HEK293 (cell line): ENCODE measurements around the gene PIPOX.

Experiments
- CTCF ChIA-PET: fragments of 350-600 bp; formaldehyde crosslinking; extraction: SDS; loops from one replicate; lab custom pipeline; 2021; ENCODE audit warnings: antibody characterized with exemption; lab: Yijun Ruan, JAX
- POLR2A ChIA-PET: fragments of 300-600 bp; formaldehyde crosslinking; extraction: SDS; loops from one replicate; lab custom pipeline; 2020; ENCODE audit warnings: antibody characterized with exemption, inconsistent platforms; lab: Yijun Ruan, JAX
- H3K27ac ChIP-seq: fragments of 200-500 bp; sonication (Bioruptor generic); 2 replicates; pipeline ENCODE4 v1.5.1; 2014; ENCODE audit warnings: low read depth, low read length, control low read depth, inconsistent platforms; ENCODE audit errors: extremely low read depth
- H3K36me3 ChIP-seq, 2 experiments: fragments of 200-500 bp in 1 of 2; sonication (Bioruptor generic) in 1 of 2; 1 replicate in 1 of 2; 2 replicates in 1 of 2; pipeline ENCODE4 v1.5.1; 2014 to 2017; ENCODE audit warnings: inconsistent platforms in 2 of 2, low read length in 2 of 2; ENCODE audit not compliant: control insufficient read depth in 2 of 2, insufficient read depth in 1 of 2
- H3K4me1 ChIP-seq: fragments of 200-500 bp; sonication (Bioruptor generic); 2 replicates; pipeline ENCODE4 v1.5.1; 2014; ENCODE audit warnings: mild to moderate bottlenecking, low read length, inconsistent platforms; ENCODE audit not compliant: control insufficient read depth, insufficient read depth
- H3K4me3 ChIP-seq: 2 replicates; pipeline ENCODE4 v1.5.1; 2011; ENCODE audit warnings: low read depth, mild to moderate bottlenecking, control low read depth, low read length, moderate library complexity
- H3K9me3 ChIP-seq: fragments of 200-500 bp; sonication (Bioruptor generic); 2 replicates; pipeline ENCODE4 v1.5.1; 2014; ENCODE audit warnings: low read depth, low read length, inconsistent platforms; ENCODE audit not compliant: control insufficient read depth, insufficient read depth
- FEZF1 ChIP-seq: fragments of 450-650 bp; formaldehyde crosslinking; IDR thresholded peaks from 2 replicates; pipeline ENCODE4 v1.5.1; 2016; ENCODE audit warnings: missing biosample characterization, missing genetic modification characterization
- GLIS1 ChIP-seq: fragments of 450-650 bp; formaldehyde crosslinking; IDR thresholded peaks from 2 replicates; pipeline ENCODE4 v1.5.1; 2016; ENCODE audit warnings: missing biosample characterization, missing genetic modification characterization
- KLF10 ChIP-seq: fragments of 450-650 bp; IDR thresholded peaks from 2 replicates; pipeline ENCODE4 v1.5.1; 2018; ENCODE audit warnings: missing biosample characterization, mild to moderate bottlenecking, missing genetic modification characterization
- MZF1 ChIP-seq: fragments of 450-650 bp; formaldehyde crosslinking; IDR thresholded peaks from 2 replicates; pipeline ENCODE4 v1.5.1; 2017; ENCODE audit warnings: missing biosample characterization, missing genetic modification characterization, borderline replicate concordance
- OVOL3 ChIP-seq: fragments of 450-650 bp; formaldehyde crosslinking; IDR thresholded peaks from 2 replicates; pipeline ENCODE4 v1.5.1; 2016; ENCODE audit warnings: missing biosample characterization, missing genetic modification characterization
- WT1 ChIP-seq: fragments of 450-650 bp; formaldehyde crosslinking; IDR thresholded peaks from 2 replicates; pipeline ENCODE4 v1.5.1; 2016; ENCODE audit warnings: missing biosample characterization, missing genetic modification characterization
- ZBTB21 ChIP-seq: fragments of 450-650 bp; formaldehyde crosslinking; IDR thresholded peaks from 2 replicates; pipeline ENCODE4 v1.5.1; 2017; ENCODE audit warnings: missing biosample characterization, missing genetic modification characterization
- ZNF19 ChIP-seq: fragments of 450-650 bp; formaldehyde crosslinking; IDR thresholded peaks from 2 replicates; pipeline ENCODE4; 2016; ENCODE audit warnings: missing biosample characterization, missing genetic modification characterization, low read depth
- ZNF248 ChIP-seq: fragments of 450-650 bp; formaldehyde crosslinking; IDR thresholded peaks from 2 replicates; pipeline ENCODE4 v1.5.1; 2017; ENCODE audit warnings: missing biosample characterization, missing genetic modification characterization
- ZNF292 ChIP-seq: fragments of 450-650 bp; formaldehyde crosslinking; IDR thresholded peaks from 2 replicates; pipeline ENCODE4 v1.5.1; 2016; ENCODE audit warnings: low read depth, missing biosample characterization, missing genetic modification characterization, borderline replicate concordance
- ZNF341 ChIP-seq: fragments of 450-650 bp; formaldehyde crosslinking; IDR thresholded peaks from 2 replicates; pipeline ENCODE4; 2016; ENCODE audit warnings: low read depth, missing biosample characterization, missing genetic modification characterization
- ZNF394 ChIP-seq: fragments of 450-650 bp; formaldehyde crosslinking; IDR thresholded peaks from 2 replicates; pipeline ENCODE4 v1.5.1; 2016; ENCODE audit warnings: missing biosample characterization, missing genetic modification characterization, mild to moderate bottlenecking, moderate library complexity, borderline replicate concordance
- ZNF433 ChIP-seq: fragments of 450-650 bp; formaldehyde crosslinking; IDR thresholded peaks from 2 replicates; pipeline ENCODE4 v1.5.1; 2016; ENCODE audit warnings: missing biosample characterization, missing genetic modification characterization, low read depth
- ZNF510 ChIP-seq: fragments of 450-650 bp; formaldehyde crosslinking; IDR thresholded peaks from 2 replicates; pipeline ENCODE4 v1.5.1; 2018; ENCODE audit warnings: mild to moderate bottlenecking, missing genetic modification characterization, missing biosample characterization; ENCODE audit not compliant: insufficient replicate concordance
- ZNF514 ChIP-seq: fragments of 450-650 bp; formaldehyde crosslinking; IDR thresholded peaks from 2 replicates; pipeline ENCODE4 v1.5.1; 2016; ENCODE audit warnings: missing biosample characterization, missing genetic modification characterization
- ZNF571 ChIP-seq: fragments of 450-650 bp; formaldehyde crosslinking; IDR thresholded peaks from 2 replicates; pipeline ENCODE4 v1.5.0; 2017; ENCODE audit warnings: missing biosample characterization, missing genetic modification characterization
- ZNF600 ChIP-seq: fragments of 450-650 bp; formaldehyde crosslinking; IDR thresholded peaks from 2 replicates; pipeline ENCODE4 v1.5.1; 2016; ENCODE audit warnings: missing biosample characterization, missing genetic modification characterization
- ZNF707 ChIP-seq: fragments of 450-650 bp; formaldehyde crosslinking; IDR thresholded peaks from 2 replicates; pipeline ENCODE4 v1.5.1; 2016; ENCODE audit warnings: missing biosample characterization, missing genetic modification characterization
- ZNF747 ChIP-seq: fragments of 450-650 bp; formaldehyde crosslinking; IDR thresholded peaks from 2 replicates; pipeline ENCODE4 v1.5.1; 2016; ENCODE audit warnings: missing biosample characterization, missing genetic modification characterization
- ZSCAN30 ChIP-seq: fragments of 450-650 bp; IDR thresholded peaks from 2 replicates; pipeline ENCODE4 v1.5.1; 2018; ENCODE audit warnings: missing biosample characterization, mild to moderate bottlenecking, missing genetic modification characterization, moderate library complexity
- TF ChIP-seq, protein P1 (sequence below): fragments of 450-650 bp; formaldehyde crosslinking; IDR thresholded peaks from 2 replicates; pipeline ENCODE4 v1.5.1; 2016; ENCODE audit warnings: missing biosample characterization, missing genetic modification characterization
- TF ChIP-seq, protein P2 (sequence below): fragments of 450-650 bp; formaldehyde crosslinking; IDR thresholded peaks from 2 replicates; pipeline ENCODE4 v1.5.1; 2016; ENCODE audit warnings: missing biosample characterization, missing genetic modification characterization
- TF ChIP-seq, protein P3 (sequence below): fragments of 450-650 bp; formaldehyde crosslinking; conservative IDR thresholded peaks from 2 replicates; pipeline ENCODE4 v1.5.1; 2016; ENCODE audit warnings: low read depth, missing biosample characterization, missing genetic modification characterization
- TF ChIP-seq, protein P4 (sequence below): fragments of 450-650 bp; formaldehyde crosslinking; IDR thresholded peaks from 2 replicates; pipeline ENCODE4 v1.5.1; 2016; ENCODE audit warnings: missing biosample characterization, missing genetic modification characterization
- TF ChIP-seq, protein P5 (sequence below): fragments of 450-650 bp; formaldehyde crosslinking; IDR thresholded peaks from 2 replicates; pipeline ENCODE4 v1.5.1; 2017; ENCODE audit warnings: missing biosample characterization, missing genetic modification characterization

Gene PIPOX

DNA sequence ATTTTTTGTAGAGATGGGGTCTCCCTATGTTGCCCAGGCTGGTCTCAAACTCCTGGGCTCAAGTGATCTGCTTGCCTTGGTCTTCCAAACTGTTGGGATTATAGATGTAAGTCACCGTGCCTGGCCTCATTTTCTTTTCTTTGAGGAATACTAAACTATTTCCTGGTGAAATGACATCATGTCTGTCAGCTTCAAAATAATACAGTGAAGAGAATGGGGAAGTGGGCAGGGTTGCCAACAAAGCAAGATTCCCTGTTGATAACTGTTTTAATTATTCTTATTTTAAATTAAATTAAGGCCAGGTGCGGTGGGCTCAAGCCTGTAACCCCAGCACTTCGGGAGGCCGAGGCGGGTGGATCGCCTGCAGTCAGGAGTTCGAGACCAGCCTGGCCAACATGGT is 21.1 kb downstream of the PIPOX start (continued):
- TF ChIP-seq, protein P1, sequence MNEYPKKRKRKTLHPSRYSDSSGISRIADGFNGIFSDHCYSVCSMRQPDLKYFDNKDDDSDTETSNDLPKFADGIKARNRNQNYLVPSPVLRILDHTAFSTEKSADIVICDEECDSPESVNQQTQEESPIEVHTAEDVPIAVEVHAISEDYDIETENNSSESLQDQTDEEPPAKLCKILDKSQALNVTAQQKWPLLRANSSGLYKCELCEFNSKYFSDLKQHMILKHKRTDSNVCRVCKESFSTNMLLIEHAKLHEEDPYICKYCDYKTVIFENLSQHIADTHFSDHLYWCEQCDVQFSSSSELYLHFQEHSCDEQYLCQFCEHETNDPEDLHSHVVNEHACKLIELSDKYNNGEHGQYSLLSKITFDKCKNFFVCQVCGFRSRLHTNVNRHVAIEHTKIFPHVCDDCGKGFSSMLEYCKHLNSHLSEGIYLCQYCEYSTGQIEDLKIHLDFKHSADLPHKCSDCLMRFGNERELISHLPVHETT (tag by site-specific recombination), result no peak
- TF ChIP-seq KLF10 (no peak), ZNF341 (tag by site-specific recombination) (no peak), WT1 (tag by site-specific recombination) (no peak), FEZF1 (no peak)
- TF ChIP-seq, all 188 proteins: peak for 0

DNA sequence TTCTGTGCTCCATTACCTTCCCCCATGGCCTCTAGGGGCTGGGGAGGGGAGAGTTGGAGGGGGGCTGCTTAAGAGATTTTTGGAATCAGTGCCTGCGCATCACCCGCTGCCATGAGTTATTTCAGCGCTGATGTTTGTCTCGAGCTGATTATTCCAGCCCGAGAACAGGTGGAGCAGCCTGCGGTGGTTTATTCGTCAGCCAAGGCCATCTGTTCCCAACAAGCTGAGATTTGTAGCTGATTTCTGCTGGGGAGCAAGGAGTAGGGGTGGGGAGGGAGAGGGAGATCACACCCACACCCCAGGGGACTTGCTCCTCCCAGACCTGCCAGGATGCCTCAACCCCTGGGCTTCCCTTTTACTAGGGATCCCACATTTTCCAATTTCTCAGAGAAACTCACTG is 23.1 kb downstream of the PIPOX start:
- no peak overlapping the region for H3K4me3 ChIP-seq
- POLR2A ChIA-PET, result no interaction called here
- H3K4me1 ChIP-seq, result no peaks in the 10 kb centered on the region
- H3K36me3 ChIP-seq, result no peaks in the 10 kb centered on the region
- CTCF ChIA-PET, result interaction anchor here (0.9 kb wide), 1 partner anchor 46 kb away, joined by 6 read pairs; no protein-coding TSS in a partner anchor
- H3K27ac ChIP-seq, result no peak overlapping the region
- H3K9me3 ChIP-seq, result no peaks in the 10 kb centered on the region
- no peak for TF ChIP-seq ZNF707
- TF ChIP-seq GLIS1 (tag by site-specific recombination), result 0 out of 2 replicates have a peak, but pooled peaks have one; percentile 20

DNA sequence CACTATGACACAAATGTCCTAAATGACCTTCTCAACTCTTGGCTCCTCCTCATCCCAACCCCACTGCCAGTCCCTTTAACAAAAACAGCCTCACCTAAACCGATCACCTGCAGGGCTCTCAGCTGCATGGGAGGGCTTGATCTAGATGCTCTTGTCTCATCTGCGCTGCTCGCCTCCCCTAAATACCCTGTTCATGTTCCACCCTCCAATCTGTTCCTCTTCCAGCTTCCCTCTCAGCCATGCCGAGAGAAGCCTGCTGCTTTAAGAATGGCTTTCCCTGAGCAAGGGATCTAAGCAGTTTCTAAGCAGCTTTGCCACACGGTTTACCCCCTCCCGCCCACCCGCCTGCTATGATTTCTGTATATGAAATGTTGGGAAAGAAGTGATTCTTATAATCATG is 23.7 kb downstream of the PIPOX start:
- Histone ChIP-seq H3K36me3 (no peaks in the 10 kb centered on the region), H3K9me3 (no peaks in the 10 kb centered on the region), H3K4me1 (no peaks in the 10 kb centered on the region), H3K4me3 (no peak overlapping the region), H3K27ac (no peak overlapping the region)
- ChIA-PET POLR2A (no interaction called here), CTCF (interaction anchor here (1.0 to 1.2 kb wide), 2 partner anchors 50 to 80 kb away, joined by 3 to 5 read pairs; no protein-coding TSS in a partner anchor)
- TF ChIP-seq ZNF433 (tag by site-specific recombination), result no peak
- no peak for TF ChIP-seq ZNF747 (tag by site-specific recombination)
- TF ChIP-seq ZNF19 (tag by site-specific recombination), result no peak
- no peak for TF ChIP-seq ZNF571 (tag by site-specific recombination)
- TF ChIP-seq, protein P2, sequence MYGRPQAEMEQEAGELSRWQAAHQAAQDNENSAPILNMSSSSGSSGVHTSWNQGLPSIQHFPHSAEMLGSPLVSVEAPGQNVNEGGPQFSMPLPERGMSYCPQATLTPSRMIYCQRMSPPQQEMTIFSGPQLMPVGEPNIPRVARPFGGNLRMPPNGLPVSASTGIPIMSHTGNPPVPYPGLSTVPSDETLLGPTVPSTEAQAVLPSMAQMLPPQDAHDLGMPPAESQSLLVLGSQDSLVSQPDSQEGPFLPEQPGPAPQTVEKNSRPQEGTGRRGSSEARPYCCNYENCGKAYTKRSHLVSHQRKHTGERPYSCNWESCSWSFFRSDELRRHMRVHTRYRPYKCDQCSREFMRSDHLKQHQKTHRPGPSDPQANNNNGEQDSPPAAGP (tag by site-specific recombination), result no peak
- TF ChIP-seq ZNF292 (tag by site-specific recombination), result no peak
- TF ChIP-seq MZF1 (tag by site-specific recombination), result no peak
- no peak for TF ChIP-seq WT1 (tag by site-specific recombination)
- no peak for TF ChIP-seq ZBTB21 (tag by site-specific recombination)
- TF ChIP-seq, protein P3, sequence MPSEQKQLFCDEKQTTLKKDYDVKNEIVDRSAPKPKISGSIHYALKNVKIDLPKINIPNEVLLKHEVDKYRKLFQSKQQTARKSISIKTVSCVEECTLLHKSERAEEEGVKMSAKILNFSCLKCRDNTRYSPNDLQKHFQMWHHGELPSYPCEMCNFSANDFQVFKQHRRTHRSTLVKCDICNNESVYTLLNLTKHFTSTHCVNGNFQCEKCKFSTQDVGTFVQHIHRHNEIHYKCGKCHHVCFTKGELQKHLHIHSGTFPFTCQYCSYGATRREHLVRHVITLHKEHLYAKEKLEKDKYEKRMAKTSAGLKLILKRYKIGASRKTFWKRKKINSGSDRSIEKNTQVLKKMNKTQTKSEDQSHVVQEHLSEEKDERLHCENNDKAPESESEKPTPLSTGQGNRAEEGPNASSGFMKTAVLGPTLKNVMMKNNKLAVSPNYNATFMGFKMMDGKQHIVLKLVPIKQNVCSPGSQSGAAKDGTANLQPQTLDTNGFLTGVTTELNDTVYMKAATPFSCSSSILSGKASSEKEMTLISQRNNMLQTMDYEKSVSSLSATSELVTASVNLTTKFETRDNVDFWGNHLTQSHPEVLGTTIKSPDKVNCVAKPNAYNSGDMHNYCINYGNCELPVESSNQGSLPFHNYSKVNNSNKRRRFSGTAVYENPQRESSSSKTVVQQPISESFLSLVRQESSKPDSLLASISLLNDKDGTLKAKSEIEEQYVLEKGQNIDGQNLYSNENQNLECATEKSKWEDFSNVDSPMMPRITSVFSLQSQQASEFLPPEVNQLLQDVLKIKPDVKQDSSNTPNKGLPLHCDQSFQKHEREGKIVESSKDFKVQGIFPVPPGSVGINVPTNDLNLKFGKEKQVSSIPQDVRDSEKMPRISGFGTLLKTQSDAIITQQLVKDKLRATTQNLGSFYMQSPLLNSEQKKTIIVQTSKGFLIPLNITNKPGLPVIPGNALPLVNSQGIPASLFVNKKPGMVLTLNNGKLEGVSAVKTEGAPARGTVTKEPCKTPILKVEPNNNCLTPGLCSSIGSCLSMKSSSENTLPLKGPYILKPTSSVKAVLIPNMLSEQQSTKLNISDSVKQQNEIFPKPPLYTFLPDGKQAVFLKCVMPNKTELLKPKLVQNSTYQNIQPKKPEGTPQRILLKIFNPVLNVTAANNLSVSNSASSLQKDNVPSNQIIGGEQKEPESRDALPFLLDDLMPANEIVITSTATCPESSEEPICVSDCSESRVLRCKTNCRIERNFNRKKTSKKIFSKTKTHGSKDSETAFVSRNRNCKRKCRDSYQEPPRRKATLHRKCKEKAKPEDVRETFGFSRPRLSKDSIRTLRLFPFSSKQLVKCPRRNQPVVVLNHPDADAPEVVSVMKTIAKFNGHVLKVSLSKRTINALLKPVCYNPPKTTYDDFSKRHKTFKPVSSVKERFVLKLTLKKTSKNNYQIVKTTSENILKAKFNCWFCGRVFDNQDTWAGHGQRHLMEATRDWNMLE (tag by site-specific recombination), result no peak
- TF ChIP-seq ZNF600 (tag by site-specific recombination), result no peak
- TF ChIP-seq, protein P4, sequence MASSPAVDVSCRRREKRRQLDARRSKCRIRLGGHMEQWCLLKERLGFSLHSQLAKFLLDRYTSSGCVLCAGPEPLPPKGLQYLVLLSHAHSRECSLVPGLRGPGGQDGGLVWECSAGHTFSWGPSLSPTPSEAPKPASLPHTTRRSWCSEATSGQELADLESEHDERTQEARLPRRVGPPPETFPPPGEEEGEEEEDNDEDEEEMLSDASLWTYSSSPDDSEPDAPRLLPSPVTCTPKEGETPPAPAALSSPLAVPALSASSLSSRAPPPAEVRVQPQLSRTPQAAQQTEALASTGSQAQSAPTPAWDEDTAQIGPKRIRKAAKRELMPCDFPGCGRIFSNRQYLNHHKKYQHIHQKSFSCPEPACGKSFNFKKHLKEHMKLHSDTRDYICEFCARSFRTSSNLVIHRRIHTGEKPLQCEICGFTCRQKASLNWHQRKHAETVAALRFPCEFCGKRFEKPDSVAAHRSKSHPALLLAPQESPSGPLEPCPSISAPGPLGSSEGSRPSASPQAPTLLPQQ (tag by site-specific recombination), result no peak
- no peak for TF ChIP-seq ZNF248 (tag by site-specific recombination)
- TF ChIP-seq, protein P5, sequence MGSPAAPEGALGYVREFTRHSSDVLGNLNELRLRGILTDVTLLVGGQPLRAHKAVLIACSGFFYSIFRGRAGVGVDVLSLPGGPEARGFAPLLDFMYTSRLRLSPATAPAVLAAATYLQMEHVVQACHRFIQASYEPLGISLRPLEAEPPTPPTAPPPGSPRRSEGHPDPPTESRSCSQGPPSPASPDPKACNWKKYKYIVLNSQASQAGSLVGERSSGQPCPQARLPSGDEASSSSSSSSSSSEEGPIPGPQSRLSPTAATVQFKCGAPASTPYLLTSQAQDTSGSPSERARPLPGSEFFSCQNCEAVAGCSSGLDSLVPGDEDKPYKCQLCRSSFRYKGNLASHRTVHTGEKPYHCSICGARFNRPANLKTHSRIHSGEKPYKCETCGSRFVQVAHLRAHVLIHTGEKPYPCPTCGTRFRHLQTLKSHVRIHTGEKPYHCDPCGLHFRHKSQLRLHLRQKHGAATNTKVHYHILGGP (tag by site-specific recombination), result no peak
- TF ChIP-seq ZNF510 (tag by site-specific recombination), result no peak
- TF ChIP-seq ZNF394 (tag by site-specific recombination), result no peak
- TF ChIP-seq ZNF514, result no peak
- no peak for TF ChIP-seq OVOL3 (tag by site-specific recombination)
- no peak for TF ChIP-seq ZSCAN30 (tag by site-specific recombination)
